ENCODE data around the gene ANO2. TPM values are rescaled to one million over a fixed set of nuclear protein-coding genes. Genes with fewer than 3 reads are reported as not detected.

Gene ANO2
- total RNA-seq, 4 donors from 2014 or later, result 1.4 to 3.3 (median 2.7) TPM; not detected in 1

GRCh38 chr12:5586201-5586600, 358.9 kb downstream of the ANO2 start:
- DNase-seq, result no peak
- no peak overlapping the region for H3K27ac ChIP-seq
- peaks cover 0 to 7% (median 0%) of the 10 kb centered on the region in 4 donors for H3K4me1 ChIP-seq
- H3K36me3 ChIP-seq, result no peaks in the 10 kb centered on the region
- no peaks in the 10 kb centered on the region for H3K9me3 ChIP-seq
- no peak for TF ChIP-seq POLR2A (IDR thresholded peaks at IDR 0.05)
- no peak for TF ChIP-seq CTCF (IDR thresholded peaks at IDR 0.05)
- no peak for TF ChIP-seq EP300 (IDR thresholded peaks at IDR 0.05; ENCODE audit: low read depth)
- no peak for TF ChIP-seq POLR2AphosphoS5 (IDR thresholded peaks at IDR 0.05)
- intact Hi-C loops (cut with DNase I; ENCODE audit: low total_unique reads), result no loop called here
- no peaks in the 10 kb centered on the region for H3K27me3 ChIP-seq
- in situ Hi-C loops (cut with MboI; ENCODE audit: low pct_ligation_motif_present in 1 of 4, low pct_unique_long_range_greater_than_20kb in 1 of 4, low sequenced_read_pairs in 3 of 4), result no loop called here
- 51 to 78% methylated on average over 3 to 4 of the region's 4 CpGs for WGBS, 2 donors (ENCODE audit: low coverage in 1 of 2)
- no peak overlapping the region for H3K4me3 ChIP-seq

GRCh38 chr12:5585178-5585577, 359.9 kb downstream of the ANO2 start:
- H3K4me1 ChIP-seq, result peaks cover 0 to 7% (median 0%) of the 10 kb centered on the region in 4 donors
- no peak overlapping the region for H3K27ac ChIP-seq
- DNase-seq, result no peak
- TF ChIP-seq POLR2AphosphoS5 (IDR thresholded peaks at IDR 0.05) (no peak), CTCF (IDR thresholded peaks at IDR 0.05) (no peak), EP300 (IDR thresholded peaks at IDR 0.05; ENCODE audit: low read depth) (no peak)
- no peak overlapping the region for H3K4me3 ChIP-seq
- H3K36me3 ChIP-seq, result no peaks in the 10 kb centered on the region
- no peaks in the 10 kb centered on the region for H3K27me3 ChIP-seq
- 63 to 74% methylated on average over 3 to 4 of the region's 4 CpGs for WGBS, 2 donors (ENCODE audit: low coverage in 1 of 2)
- H3K9me3 ChIP-seq, result no peaks in the 10 kb centered on the region
- intact Hi-C loops (cut with DNase I; ENCODE audit: low total_unique reads), result no loop called here
- in situ Hi-C loops (cut with MboI; ENCODE audit: low pct_ligation_motif_present in 1 of 4, low pct_unique_long_range_greater_than_20kb in 1 of 4, low sequenced_read_pairs in 3 of 4), result no loop called here

- in situ Hi-C loops (cut with MboI; ENCODE audit: low pct_ligation_motif_present in 1 of 4, low pct_unique_long_range_greater_than_20kb in 1 of 4, low sequenced_read_pairs in 3 of 4), result no loop called here
- DNase-seq, result no peak
- intact Hi-C loops (cut with DNase I; ENCODE audit: low total_unique reads), result no loop called here
- H3K9me3 ChIP-seq, result no peaks in the 10 kb centered on the region
- no peaks in the 10 kb centered on the region for H3K36me3 ChIP-seq
- no peaks in the 10 kb centered on the region for H3K27me3 ChIP-seq
- no peak overlapping the region for H3K27ac ChIP-seq
- no peak overlapping the region for H3K4me3 ChIP-seq
- WGBS, 2 donors (ENCODE audit: low coverage in 1 of 2), result 74 to 84% methylated on average over 9 of the region's 9 CpGs
- no peak for TF ChIP-seq POLR2A (IDR thresholded peaks at IDR 0.05)
- TF ChIP-seq EP300 (IDR thresholded peaks at IDR 0.05; ENCODE audit: low read depth), result no peak
- no peak for TF ChIP-seq POLR2AphosphoS5 (IDR thresholded peaks at IDR 0.05)
- TF ChIP-seq CTCF (IDR thresholded peaks at IDR 0.05), result no peak
- H3K4me1 ChIP-seq, result peaks cover 0 to 7% (median 0%) of the 10 kb centered on the region in 4 donors
Measured at GRCh38 chr12:5584412-5585175, 360.5 kb downstream of the ANO2 start.

GRCh38 chr12:5582541-5582940, 362.5 kb downstream of the ANO2 start:
- TF ChIP-seq CTCF (IDR thresholded peaks at IDR 0.05), result no peak
- TF ChIP-seq POLR2A (IDR thresholded peaks at IDR 0.05), result no peak
- no peak for TF ChIP-seq EP300 (IDR thresholded peaks at IDR 0.05; ENCODE audit: low read depth)
- no peak for TF ChIP-seq POLR2AphosphoS5 (IDR thresholded peaks at IDR 0.05)
- no peak for DNase-seq
- no peaks in the 10 kb centered on the region for H3K36me3 ChIP-seq
- WGBS, 2 donors (ENCODE audit: low coverage in 1 of 2), result 86 to 93% methylated on average over 1 to 4 of the region's 4 CpGs
- H3K4me1 ChIP-seq, result peaks cover 0 to 24% (median 7%) of the 10 kb centered on the region in 4 donors
- no peaks in the 10 kb centered on the region for H3K9me3 ChIP-seq
- no peak overlapping the region for H3K27ac ChIP-seq
- intact Hi-C loops (cut with DNase I; ENCODE audit: low total_unique reads), result no loop called here
- no peaks in the 10 kb centered on the region for H3K27me3 ChIP-seq
- H3K4me3 ChIP-seq, result no peak overlapping the region
- in situ Hi-C loops (cut with MboI; ENCODE audit: low pct_ligation_motif_present in 1 of 4, low pct_unique_long_range_greater_than_20kb in 1 of 4, low sequenced_read_pairs in 3 of 4), result no loop called here

All from transverse colon (tissue), 4 donors.